ENCODE measurements around the gene SMU1.

SMU1 gene

GRCh38 chr9:33076046-33077004 lies at the start of gene SMU1:
TSS of gene SMU1 (minus strand) at chr9:33076674. CDS start at chr9:33076608, 66 bp downstream.
- peak within 1 kb of the TSS; percentile 67 for H3K4me3 ChIP-seq (ENCODE audit: low read depth, low read length)
- TF ChIP-seq CTCF (IDR thresholded peaks at IDR 0.05; ENCODE audit: low read depth, low read length, missing control alignments): no peak
- DNase-seq (ENCODE audit: low read depth): peak; percentile 92

- DNase-seq (ENCODE audit: low read depth): no peak
- no peak for TF ChIP-seq CTCF (IDR thresholded peaks at IDR 0.05; ENCODE audit: low read depth, low read length, missing control alignments)
- no peak overlapping the region for H3K4me3 ChIP-seq (ENCODE audit: low read depth, low read length)
Measured at GRCh38 chr9:33125461-33125860, 49.0 kb upstream of the SMU1 start.

- peak; percentile 16 for TF ChIP-seq CTCF (IDR thresholded peaks at IDR 0.05; ENCODE audit: low read depth, low read length, missing control alignments)
- H3K4me3 ChIP-seq (ENCODE audit: low read depth, low read length): no peak overlapping the region
- no peak for DNase-seq (ENCODE audit: low read depth)
Measured at GRCh38 chr9:33124751-33125381, 48.4 kb upstream of the SMU1 start.

GRCh38 chr9:33124046-33124445 lies 47.6 kb upstream of the SMU1 start:
- no peak for TF ChIP-seq CTCF (IDR thresholded peaks at IDR 0.05; ENCODE audit: low read depth, low read length, missing control alignments)
- no peak for DNase-seq (ENCODE audit: low read depth)
- H3K4me3 ChIP-seq (ENCODE audit: low read depth, low read length): no peak overlapping the region

GRCh38 chr9:33123407-33124031 lies 47.0 kb upstream of the SMU1 start:
- no peak for DNase-seq (ENCODE audit: low read depth)
- no peak for TF ChIP-seq CTCF (IDR thresholded peaks at IDR 0.05; ENCODE audit: low read depth, low read length, missing control alignments)
- H3K4me3 ChIP-seq (ENCODE audit: low read depth, low read length): no peak overlapping the region

GRCh38 chr9:33120620-33121019 lies 44.1 kb upstream of the SMU1 start:
- no peak for TF ChIP-seq CTCF (IDR thresholded peaks at IDR 0.05; ENCODE audit: low read depth, low read length, missing control alignments)
- H3K4me3 ChIP-seq (ENCODE audit: low read depth, low read length): no peak overlapping the region
- no peak for DNase-seq (ENCODE audit: low read depth)

Measured in GM12864 (cell line).